HCT116 (cell line): Measurements from ENCODE around the gene KY. TPM values are rescaled to one million over a fixed set of nuclear protein-coding genes. Genes with fewer than 3 reads are reported as not detected.

Experiments
- ATAC-seq: fragments of 200-7000 bp; cut with Tn5 transposase; 2 replicates; pipeline ENCODE4 v1.9.1; 2020; ENCODE audit warnings: mild to moderate bottlenecking, moderate library complexity
- BruUV-seq: library from RNA; stranded (reverse); fragments of 400-500 nt; replicated peaks from 2 replicates; lab custom pipeline; 2021; lab: Mats Ljungman, UMichigan
- CTCF ChIA-PET: fragments of 300-600 bp; sonication (Branson Sonifier 250); formaldehyde crosslinking; loops from one replicate; lab custom pipeline; 2021; ENCODE audit warnings: antibody characterized with exemption; lab: Charles Lee
- POLR2A ChIA-PET: fragments of 300-600, 350-600 bp; sonication (Branson Sonifier 250); formaldehyde crosslinking; loops from one replicate; lab custom pipeline; 2021; ENCODE audit warnings: antibody characterized with exemption; lab: Charles Lee
- RAD21 ChIA-PET, 2 experiments: fragments of 300-600 bp; sonication (Branson Sonifier 250); formaldehyde crosslinking; loops; one replicate each; lab custom pipeline; 2023; ENCODE audit warnings: low total read pairs in 2 of 2; ENCODE audit not compliant: uncharacterized antibody in 2 of 2, unreplicated experiment in 2 of 2, low non-redundant PET in 1 of 2; lab: Charles Lee
- DNase-seq: peaks from one replicate; pipeline ENCODE4 v3.0.0-alpha.2; 2010; ENCODE audit warnings: low read depth, low spot score
- H2AFZ ChIP-seq: fragments of 200-600 bp; shearing (Covaris generic), sonication (generic); 2 replicates; pipeline ENCODE4 v1.6.1; 2017; ENCODE audit warnings: low read depth, mixed run types, mixed read lengths, antibody characterized with exemption, low read length; ENCODE audit not compliant: poor library complexity, severe bottlenecking
- H3K27ac ChIP-seq: 2 replicates; pipeline ENCODE4 v1.5.1; 2012; ENCODE audit warnings: low read depth, low read length
- H3K27me3 ChIP-seq: fragments of 200-600 bp; sonication (generic); 2 replicates; pipeline ENCODE4 v1.6.1; 2016; ENCODE audit warnings: mixed run types, low read length, mixed read lengths; ENCODE audit not compliant: insufficient read depth
- H3K36me3 ChIP-seq, 2 experiments: fragments of 200-500 bp in 1 of 2; fragments of 200-600 bp in 1 of 2; sonication (Bioruptor generic) in 1 of 2; sonication (generic) in 1 of 2; 2 replicates each; pipeline versions ENCODE4 v1.5.1 to v1.6.1; 2014 to 2016; ENCODE audit warnings: low read length in 2 of 2, inconsistent platforms in 1 of 2, mixed read lengths in 1 of 2, mixed run types in 1 of 2; ENCODE audit not compliant: insufficient read depth in 2 of 2, control insufficient read depth in 1 of 2
- H3K4me1 ChIP-seq, 2 experiments: fragments of 200-600 bp in 1 of 2; sonication (generic) in 1 of 2; 2 replicates each; pipeline versions ENCODE4 v1.5.1 to v1.6.1; 2012 to 2017; ENCODE audit warnings: low read length in 2 of 2, inconsistent platforms in 1 of 2, mild to moderate bottlenecking in 1 of 2, mixed read lengths in 1 of 2, mixed run types in 1 of 2, moderate library complexity in 1 of 2; ENCODE audit not compliant: insufficient read depth in 2 of 2, control insufficient read depth in 1 of 2
- H3K4me2 ChIP-seq: fragments of 200-600 bp; sonication (generic); 2 replicates; pipeline ENCODE4 v1.6.1; 2017; ENCODE audit warnings: mixed run types, low read length, mixed read lengths
- H3K4me3 ChIP-seq, 2 experiments: fragments of 200-600 bp in 1 of 2; sonication (generic) in 1 of 2; replicated peaks in 1 of 2; 2 replicates each; pipeline ENCODE4 v1.5.1; 2011 to 2016; ENCODE audit warnings: low read length in 2 of 2, control low read depth in 1 of 2, low read depth in 1 of 2, mild to moderate bottlenecking in 1 of 2, mixed read lengths in 1 of 2, mixed run types in 1 of 2
- H3K79me2 ChIP-seq: fragments of 200-600 bp; sonication (generic); 2 replicates; pipeline ENCODE4 v1.6.1; 2017; ENCODE audit warnings: mild to moderate bottlenecking, mixed run types, low read length, moderate library complexity, mixed read lengths; ENCODE audit not compliant: insufficient read depth
- H3K9ac ChIP-seq: fragments of 200-600 bp; sonication (generic); 2 replicates; pipeline ENCODE4 v1.6.1; 2016; ENCODE audit warnings: low read length, mixed read lengths
- H3K9me2 ChIP-seq: fragments of 200-600 bp; sonication (generic), shearing (Covaris generic); 2 replicates; pipeline ENCODE4 v1.6.1; 2017; ENCODE audit warnings: mixed run types, mild to moderate bottlenecking, moderate library complexity; ENCODE audit not compliant: insufficient read depth
- H3K9me3 ChIP-seq, 2 experiments: fragments of 200-500 bp in 1 of 2; fragments of 200-600 bp in 1 of 2; sonication (Bioruptor generic) in 1 of 2; sonication (generic) in 1 of 2; 2 replicates each; pipeline ENCODE4 v1.6.1; 2014 to 2017; ENCODE audit warnings: low read length in 2 of 2, mixed read lengths in 2 of 2, inconsistent platforms in 1 of 2, low read depth in 1 of 2, mild to moderate bottlenecking in 1 of 2, mixed run types in 1 of 2, moderate library complexity in 1 of 2; ENCODE audit not compliant: control insufficient read depth in 1 of 2, insufficient read depth in 1 of 2
- H4K20me1 ChIP-seq: fragments of 200-600 bp; sonication (generic), shearing (Covaris generic); 2 replicates; pipeline ENCODE4 v1.6.1; 2017; ENCODE audit warnings: mixed run types, mild to moderate bottlenecking, moderate library complexity; ENCODE audit not compliant: insufficient read depth
- CEBPB ChIP-seq: IDR thresholded peaks from 2 replicates; pipeline ENCODE4 v1.6.1; 2012; ENCODE audit warnings: low read depth
- EGR1 ChIP-seq: IDR thresholded peaks from 2 replicates; pipeline ENCODE4 v1.6.1; 2012; ENCODE audit warnings: low read depth
- ELF1 ChIP-seq: IDR thresholded peaks from 2 replicates; pipeline ENCODE4 v1.6.1; 2012; ENCODE audit warnings: low read depth, borderline replicate concordance
- EZH2phosphoT487 ChIP-seq: fragments of 200-600 bp; IDR thresholded peaks from 2 replicates; pipeline ENCODE4 v1.6.1; 2018; ENCODE audit warnings: antibody characterized with exemption, borderline replicate concordance
- FOSL1 ChIP-seq: IDR thresholded peaks from 2 replicates; pipeline ENCODE4 v1.6.1; 2012; ENCODE audit warnings: low read depth
- RAD21 ChIP-seq: IDR thresholded peaks from 2 replicates; pipeline ENCODE4 v1.6.1; 2012; ENCODE audit warnings: low read depth, mild to moderate bottlenecking
- SIN3A ChIP-seq: IDR thresholded peaks from 2 replicates; pipeline ENCODE4 v1.6.1; 2012; ENCODE audit warnings: low read depth
- SP1 ChIP-seq: IDR thresholded peaks from 2 replicates; pipeline ENCODE4 v1.6.1; 2012; ENCODE audit warnings: low read depth
- SRF ChIP-seq: IDR thresholded peaks from 2 replicates; pipeline ENCODE4 v1.6.1; 2012; ENCODE audit warnings: low read depth
- intact Hi-C: fragments of 100-400 bp; cut with micrococcal nuclease; formaldehyde crosslinking; loops from 2 replicates; pipeline ENCODE4 v1.10.0; 2022
- total RNA-seq: library from RNA; stranded (reverse); gene quantifications from one replicate; pipeline ENCODE4 v1.2.1, GENCODE V29; 2021; ENCODE audit not compliant: unreplicated experiment
- TF ChIP-seq, protein P1 (sequence below): IDR thresholded peaks from 2 replicates; pipeline ENCODE4 v1.6.1; 2012

Gene KY
- total RNA-seq, 1 experiment from 2014 or later = not detected

DNA sequence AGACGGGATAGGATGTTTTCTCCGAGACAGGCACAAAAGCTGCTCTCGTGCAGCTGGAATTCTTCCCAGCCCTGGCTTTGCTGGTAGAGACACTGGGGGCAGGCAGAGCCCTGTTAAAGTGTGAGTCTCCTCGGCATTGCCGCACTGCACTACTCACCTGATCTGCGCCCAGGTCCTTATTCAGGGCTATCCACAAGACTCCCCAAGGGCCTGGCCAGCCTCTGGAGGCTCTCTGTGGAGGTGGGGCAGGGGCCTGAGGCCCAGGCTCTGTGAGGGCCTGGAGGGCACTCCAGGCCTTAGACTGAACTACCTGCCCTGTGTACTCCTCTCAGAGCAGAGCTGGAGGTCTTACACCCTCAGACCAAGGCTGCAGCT lies 48.4 kb downstream of the KY start:
- DNase-seq (no peak), ATAC-seq (no peak)
- Histone ChIP-seq H3K79me2 (no peaks in the 10 kb centered on the region), H3K4me1 (peaks cover 0 to 5% of the 10 kb centered on the region in 2 experiments; a peak in 1 of 4 replicates), H3K27ac (no peak overlapping the region), H4K20me1 (no peaks in the 10 kb centered on the region), H3K9me2 (no peaks in the 10 kb centered on the region), H2AFZ (no peak overlapping the region), H3K36me3 (no peaks in the 10 kb centered on the region), H3K9me3 (no peaks in the 10 kb centered on the region), H3K4me2 (no peak overlapping the region), H3K9ac (no peak overlapping the region), H3K4me3 (no peak overlapping the region), H3K27me3 (peaks cover 15% of the 10 kb centered on the region; the same call in 1 of the 2 replicates)
- ChIA-PET POLR2A (no interaction called here), CTCF (interaction anchor here (4.2 kb wide), 1 partner anchor 153 kb away, joined by 29 read pairs; no protein-coding TSS in a partner anchor), RAD21 (no interaction called here)
- TF ChIP-seq EZH2phosphoT487 = no peak
- TF ChIP-seq SIN3A = no peak
- no peak for TF ChIP-seq EGR1
- TF ChIP-seq FOSL1 = no peak
- no peak for TF ChIP-seq CEBPB
- no peak for TF ChIP-seq RAD21
- TF ChIP-seq SP1 = no peak
- TF ChIP-seq SRF = no peak
- TF ChIP-seq, protein P1, sequence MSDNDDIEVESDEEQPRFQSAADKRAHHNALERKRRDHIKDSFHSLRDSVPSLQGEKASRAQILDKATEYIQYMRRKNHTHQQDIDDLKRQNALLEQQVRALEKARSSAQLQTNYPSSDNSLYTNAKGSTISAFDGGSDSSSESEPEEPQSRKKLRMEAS = no peak
- no peak for TF ChIP-seq ELF1
- intact Hi-C loops = loop anchor here (5.0 kb wide), 3 partner anchors 900 to 1440 kb away; no protein-coding TSS in a partner anchor
- BruUV-seq = no TSS peak
